CD4-positive, alpha-beta T cell (primary cell): ENCODE measurements around the gene PCDH19. TPM values are rescaled to one million over a fixed set of nuclear protein-coding genes. Genes with fewer than 3 reads are reported as not detected.

ENCODE experiments used
- ATAC-seq: fragments of 200-7000 bp; cut with Tn5 transposase; one replicate; pipeline ENCODE4 v1.10.0; 2022; ENCODE audit warnings: mild to moderate bottlenecking; ENCODE audit not compliant: poor library complexity
- CTCF ChIA-PET: fragments of 350-600 bp; sonication (Branson Sonifier 250); formaldehyde crosslinking; loops from one replicate; lab custom pipeline; 2021; ENCODE audit warnings: antibody characterized with exemption, inconsistent platforms; lab: Charles Lee
- POLR2A ChIA-PET: fragments of 350-600 bp; sonication (Branson Sonifier 250); formaldehyde crosslinking; loops from one replicate; lab custom pipeline; 2021; ENCODE audit warnings: antibody characterized with exemption, inconsistent platforms; lab: Charles Lee
- DNase-seq, 14 experiments: peaks; one replicate each; pipeline ENCODE4 v3.0.0-alpha.2; 2013 to 2020; ENCODE audit warnings: mixed read lengths in 2 of 14
- H3K27ac ChIP-seq, 2 donors: one replicate each; pipeline versions ENCODE4 v1.5.1 to v1.7.0; 2013; ENCODE audit warnings: low read length in 2 of 2, low read depth in 1 of 2, mild to moderate bottlenecking in 1 of 2
- H3K27me3 ChIP-seq, 2 experiments: 1 replicate in 1 of 2; 2 replicates in 1 of 2; pipeline versions ENCODE4 v1.6.1 to v1.7.0; 2013; ENCODE audit warnings: low read length in 2 of 2, control low read depth in 1 of 2, mild to moderate bottlenecking in 1 of 2, moderate library complexity in 1 of 2; ENCODE audit not compliant: insufficient read depth in 2 of 2, control insufficient read depth in 1 of 2
- H3K36me3 ChIP-seq: one replicate; pipeline ENCODE4 v1.6.1; 2013; ENCODE audit warnings: low read length, control low read depth; ENCODE audit not compliant: insufficient read depth
- H3K4me1 ChIP-seq: one replicate; pipeline ENCODE4 v1.6.1; 2013; ENCODE audit warnings: low read length, control low read depth; ENCODE audit not compliant: insufficient read depth
- H3K4me3 ChIP-seq: one replicate; pipeline ENCODE4 v1.5.1; 2013; ENCODE audit warnings: mild to moderate bottlenecking, low read length, moderate library complexity
- H3K9me3 ChIP-seq, 2 experiments: 1 replicate in 1 of 2; 2 replicates in 1 of 2; pipeline versions ENCODE4 v1.6.1 to v1.7.0; 2013; ENCODE audit warnings: low read length in 2 of 2, mild to moderate bottlenecking in 2 of 2, control low read depth in 1 of 2, moderate library complexity in 1 of 2; ENCODE audit not compliant: control insufficient read depth in 1 of 2, insufficient read depth in 1 of 2
- H3K27ac Mint-ChIP-seq: one replicate; pipeline ENCODE4 v1.8.0; 2020; ENCODE audit warnings: mixed read lengths
- H3K27me3 Mint-ChIP-seq: one replicate; pipeline ENCODE4 v1.8.0; 2021; ENCODE audit warnings: mixed read lengths
- H3K36me3 Mint-ChIP-seq: one replicate; pipeline ENCODE4 v1.8.0; 2021; ENCODE audit warnings: low read depth, mixed read lengths
- H3K4me1 Mint-ChIP-seq: one replicate; pipeline ENCODE4 v1.8.0; 2021; ENCODE audit warnings: low read depth, mixed read lengths
- H3K4me3 Mint-ChIP-seq: one replicate; pipeline ENCODE4 v1.8.0; 2020; ENCODE audit warnings: mild to moderate bottlenecking, mixed read lengths
- H3K9me3 Mint-ChIP-seq: one replicate; pipeline ENCODE4 v1.8.0; 2020; ENCODE audit warnings: mixed read lengths
- CTCF ChIP-seq: fragments of 200-600 bp; IDR thresholded peaks from one replicate; pipeline ENCODE4 v1.8.0; 2022; ENCODE audit warnings: antibody characterized with exemption, mild to moderate bottlenecking
- intact Hi-C, 2 experiments: fragments of 100-400 bp; cut with DNase I in 1 of 2; cut with micrococcal nuclease in 1 of 2; formaldehyde crosslinking; loops; one replicate each; pipeline versions ENCODE4 v1.15.1 to v1.9.0; 2023 to 2025; cut with DNase I, micrococcal nuclease
- total RNA-seq, 174 experiments: library from RNA in 2 of 174; stranded (reverse) in 2 of 174; gene quantifications; one replicate each; pipeline ENCODE4 v1.2.3 and lab custom pipeline; 2021 to 2026

PCDH19 gene
- total RNA-seq, 2 experiments from 2014 or later = 0.03 TPM; not detected in 1

GRCh38 chrX:100355680-100356079 is 54.4 kb downstream of the PCDH19 start:
- no peaks in the 10 kb centered on the region for H3K9me3 ChIP-seq
- CTCF ChIA-PET = no interaction called here
- no peaks in the 10 kb centered on the region for H3K4me1 ChIP-seq
- POLR2A ChIA-PET = no interaction called here
- no peak overlapping the region for H3K4me3 ChIP-seq
- Mint-ChIP-seq H3K36me3 (no peaks in the 10 kb centered on the region), H3K27ac (no peak overlapping the region), H3K9me3 (no peaks in the 10 kb centered on the region), H3K4me3 (no peak overlapping the region), H3K4me1 (no peaks in the 10 kb centered on the region), H3K27me3 (no peaks in the 10 kb centered on the region)
- DNase-seq (no peak), ATAC-seq (no peak)
- intact Hi-C loops = no loop called here
- no peak for TF ChIP-seq CTCF
- no peak overlapping the region for H3K27ac ChIP-seq
- H3K36me3 ChIP-seq = no peaks in the 10 kb centered on the region
- peaks cover 0 to 4% of the 10 kb centered on the region in 2 experiments for H3K27me3 ChIP-seq

- POLR2A ChIA-PET = no interaction called here
- Histone ChIP-seq H3K27ac (no peak overlapping the region), H3K9me3 (no peaks in the 10 kb centered on the region), H3K36me3 (no peaks in the 10 kb centered on the region), H3K4me3 (no peak overlapping the region), H3K27me3 (peaks cover 0 to 4% of the 10 kb centered on the region in 2 experiments), H3K4me1 (no peaks in the 10 kb centered on the region)
- no peak for ATAC-seq
- intact Hi-C loops = no loop called here
- Mint-ChIP-seq H3K27ac (no peak overlapping the region), H3K27me3 (no peaks in the 10 kb centered on the region), H3K36me3 (no peaks in the 10 kb centered on the region), H3K4me1 (no peaks in the 10 kb centered on the region), H3K9me3 (no peaks in the 10 kb centered on the region), H3K4me3 (no peak overlapping the region)
- CTCF ChIA-PET = no interaction called here
- no peak for DNase-seq
- TF ChIP-seq CTCF = no peak
Observed at GRCh38 chrX:100353326-100353725, 56.7 kb downstream of the PCDH19 start.

- ChIA-PET POLR2A (no interaction called here), CTCF (no interaction called here)
- intact Hi-C loops = no loop called here
- Histone ChIP-seq H3K9me3 (no peaks in the 10 kb centered on the region), H3K4me1 (no peaks in the 10 kb centered on the region), H3K4me3 (no peak overlapping the region), H3K27ac (no peak overlapping the region), H3K27me3 (no peaks in the 10 kb centered on the region), H3K36me3 (no peaks in the 10 kb centered on the region)
- Mint-ChIP-seq H3K36me3 (no peaks in the 10 kb centered on the region), H3K4me1 (no peaks in the 10 kb centered on the region), H3K4me3 (no peak overlapping the region), H3K27ac (no peak overlapping the region), H3K27me3 (no peaks in the 10 kb centered on the region), H3K9me3 (no peaks in the 10 kb centered on the region)
- no peak for DNase-seq
- no peak for TF ChIP-seq CTCF
- ATAC-seq = no peak
Observed at GRCh38 chrX:100350704-100351489, 59.2 kb downstream of the PCDH19 start.
